ENCODE results near the gene JAZF1. TPM values are rescaled to one million over a fixed set of nuclear protein-coding genes. Genes with fewer than 3 reads are reported as not detected.

Gene JAZF1
- total and polyA plus RNA-seq, 2 of the 8 experiments (the other 6 are each of a cell fraction or from before 2014, with no cell fraction given), result 2.6 to 21.8 TPM

DNA sequence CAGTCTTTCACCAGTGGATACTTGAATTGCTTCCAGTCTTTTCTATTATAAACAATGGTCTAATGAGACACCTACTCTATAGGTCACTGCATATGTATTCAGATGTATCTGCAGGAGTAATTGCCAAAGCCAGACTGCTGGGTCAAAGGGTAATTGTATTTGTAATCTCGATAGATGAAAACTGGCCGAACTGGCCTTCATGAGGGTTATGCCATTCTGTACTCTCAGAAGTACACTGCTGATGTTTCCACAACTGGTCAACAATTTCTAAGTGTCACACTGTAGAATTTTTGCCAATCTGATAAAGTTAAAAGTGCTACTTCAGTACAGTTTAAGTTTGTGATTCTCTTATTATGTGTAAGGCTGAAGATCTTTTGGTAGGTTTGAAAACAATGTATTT lies 64.6 kb downstream of the JAZF1 start:
- H3K79me2 ChIP-seq (ENCODE audit: control insufficient read depth in 1 of 2, insufficient read depth in 2 of 2, low read length in 2 of 2), result no peaks in the 10 kb centered on the region
- TF ChIP-seq GTF2F1 (IDR thresholded peaks at IDR 0.05; ENCODE audit: borderline replicate concordance, low read depth, low read length) (no peak), KDM4A (IDR thresholded peaks at IDR 0.05; ENCODE audit: low read depth, low read length, severe bottlenecking) (no peak), CHD1 (IDR thresholded peaks at IDR 0.05; ENCODE audit: low read depth, low read length) (no peak), CBX8 (IDR thresholded peaks at IDR 0.05; ENCODE audit: borderline replicate concordance, low read depth, low read length) (no peak), RAD21 (IDR thresholded peaks at IDR 0.05 in 1 of 2, conservative IDR thresholded peaks at IDR 0.05 in 1 of 2; ENCODE audit: low read depth in 2 of 2, low read length in 2 of 2) (no peak), TBP (IDR thresholded peaks at IDR 0.05; ENCODE audit: low read depth, low read length) (no peak), TAF1 (IDR thresholded peaks at IDR 0.05; ENCODE audit: low read depth, low read length) (no peak), NRF1 (IDR thresholded peaks at IDR 0.05; ENCODE audit: low read depth, low read length) (no peak), EP300 (IDR thresholded peaks at IDR 0.05; ENCODE audit: borderline replicate concordance in 1 of 2, low read depth in 2 of 2, low read length in 2 of 2) (no peak), SRF (IDR thresholded peaks at IDR 0.05; ENCODE audit: low read depth, low read length) (no peak), GABPA (IDR thresholded peaks at IDR 0.05; ENCODE audit: borderline replicate concordance, insufficient read depth, low read length) (no peak), NANOG (IDR thresholded peaks at IDR 0.05; ENCODE audit: insufficient read depth, low read depth, low read length, poor library complexity, severe bottlenecking) (no peak)
- TF ChIP-seq, protein P1, sequence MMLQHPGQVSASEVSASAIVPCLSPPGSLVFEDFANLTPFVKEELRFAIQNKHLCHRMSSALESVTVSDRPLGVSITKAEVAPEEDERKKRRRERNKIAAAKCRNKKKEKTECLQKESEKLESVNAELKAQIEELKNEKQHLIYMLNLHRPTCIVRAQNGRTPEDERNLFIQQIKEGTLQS (IDR thresholded peaks at IDR 0.05; ENCODE audit: insufficient read depth, low read depth, low read length), result no peak
- H3K27ac ChIP-seq (ENCODE audit: low read depth, low read length), result no peak overlapping the region
- no peaks in the 10 kb centered on the region for H4K20me1 ChIP-seq (replicated peaks in 1 of 2; ENCODE audit: control insufficient read depth in 1 of 2, insufficient read depth in 2 of 2, low read length in 2 of 2)
- ChIA-PET POLR2A (ENCODE audit: partially characterized antibody) (no interaction called here), CTCF (ENCODE audit: partially characterized antibody) (no interaction called here)
- no peak overlapping the region for H4K91ac ChIP-seq (replicated peaks; ENCODE audit: insufficient read length, low read length)
- no peaks in the 10 kb centered on the region for H3K4me1 ChIP-seq (replicated peaks in 1 of 4; ENCODE audit: control insufficient read depth in 3 of 4, insufficient read depth in 4 of 4, low read length in 3 of 4)
- H3K4me2 ChIP-seq (ENCODE audit: insufficient read depth in 1 of 2, low read depth in 2 of 2, low read length in 2 of 2), result no peak overlapping the region
- no peak overlapping the region for H2BK5ac ChIP-seq (ENCODE audit: low read depth, low read length)
- no peak overlapping the region for H3K4ac ChIP-seq (replicated peaks; ENCODE audit: insufficient read length, low read depth, low read length)
- no peak overlapping the region for H4K5ac ChIP-seq (ENCODE audit: insufficient read length, low read depth, low read length)
- no peak overlapping the region for H2AK5ac ChIP-seq (ENCODE audit: low read depth, low read length)
- no peak overlapping the region for H3K14ac ChIP-seq (ENCODE audit: insufficient read length)
- no peaks in the 10 kb centered on the region; the same call in 1 of the 2 replicates for H3K23me2 ChIP-seq (ENCODE audit: low read depth, low read length)
- H3K56ac ChIP-seq (replicated peaks; ENCODE audit: insufficient read length, low read depth, low read length), result no peak overlapping the region
- H2BK12ac ChIP-seq (ENCODE audit: low read depth, low read length), result no peak overlapping the region
- no peaks in the 10 kb centered on the region for H3K36me3 ChIP-seq (ENCODE audit: control insufficient read depth in 2 of 4, insufficient read depth in 4 of 4, low read length in 3 of 4)
- H3K9ac ChIP-seq (replicated peaks in 1 of 4; ENCODE audit: extremely low read depth in 1 of 4, low read depth in 3 of 4, low read length in 3 of 4), result no peak overlapping the region
- DNase-seq (ENCODE audit: low read depth in 1 of 2, low spot score in 2 of 2), result no peak
- no peak overlapping the region for H3K23ac ChIP-seq (ENCODE audit: insufficient read length)
- H4K8ac ChIP-seq (ENCODE audit: extremely low read depth, insufficient read depth, low read length), result no peak overlapping the region
- H3K18ac ChIP-seq (ENCODE audit: extremely low read depth, low read length), result no peak overlapping the region
- no peaks in the 10 kb centered on the region for H3K9me3 ChIP-seq (ENCODE audit: insufficient read depth in 2 of 2, low read depth in 1 of 2, low read length in 1 of 2)
- no peak overlapping the region for H2BK120ac ChIP-seq (replicated peaks; ENCODE audit: low read depth, low read length)
- 97% methylated on average over 2 of the region's 2 CpGs; no CpG with 5 or more reads in 1 of the 2 experiments for WGBS, 2 experiments (ENCODE audit: extremely low coverage in 1 of 2, insufficient coverage in 1 of 2, insufficient read length in 1 of 2, insufficient replicate concordance in 2 of 2, low coverage in 1 of 2, low lambda C conversion rate in 2 of 2, missing lambda C conversion rate in 1 of 2)
- no peak overlapping the region for H2AFZ ChIP-seq (ENCODE audit: low read length)
- H2BK20ac ChIP-seq (ENCODE audit: low read length), result no peak overlapping the region
- no peak overlapping the region for H2BK15ac ChIP-seq (ENCODE audit: low read length)
- no peak overlapping the region for H3K4me3 ChIP-seq (ENCODE audit: extremely low read depth in 1 of 4, insufficient read depth in 2 of 4, low read depth in 3 of 4, low read length in 4 of 4)
- no peaks in the 10 kb centered on the region for H3K27me3 ChIP-seq (replicated peaks in 1 of 4; ENCODE audit: control insufficient read depth in 3 of 4, extremely low read depth in 1 of 4, insufficient read depth in 3 of 4, low read length in 3 of 4)
- H3K79me1 ChIP-seq (ENCODE audit: low read depth, low read length), result no peaks in the 10 kb centered on the region
- FAIRE-seq, result no peak

All from H1 (cell line).